Left lung (tissue), 10 donors: Measurements from ENCODE around the gene MBTPS1. TPM values are rescaled to one million over a fixed set of nuclear protein-coding genes. Genes with fewer than 3 reads are reported as not detected.
A peak's percentile ranks its signal among the peaks of the same experiment; 100 is the strongest.

ENCODE experiments used
- ATAC-seq: fragments of 200-7000 bp; cut with Tn5 transposase; one replicate; pipeline ENCODE4 v1.9.1; 2020; ENCODE audit warnings: moderate library complexity
- DNase-seq, 4 donors: peaks; one replicate each; pipeline ENCODE4 v3.0.0-alpha.2; 2013 to 2020
- H3K27ac ChIP-seq, 2 donors: fragments of 200-600 bp; sonication (generic) in 1 of 2; one replicate each; pipeline versions ENCODE4 v1.5.0 to v1.8.0; 2020 to 2021
- H3K27me3 ChIP-seq, 2 donors: fragments of 200-600 bp; sonication (generic) in 1 of 2; one replicate each; pipeline versions ENCODE4 v1.5.0 to v1.8.0; 2020 to 2021
- H3K36me3 ChIP-seq, 2 donors: fragments of 200-600 bp; sonication (generic) in 1 of 2; one replicate each; pipeline versions ENCODE4 v1.5.0 to v1.8.0; 2020 to 2021
- H3K4me1 ChIP-seq, 2 donors: fragments of 200-600 bp; one replicate each; pipeline ENCODE4 v1.8.0; 2021
- H3K4me3 ChIP-seq, 2 donors: fragments of 200-600 bp; sonication (generic) in 1 of 2; one replicate each; pipeline versions ENCODE4 v1.5.0 to v1.8.0; 2020 to 2021; ENCODE audit warnings: mild to moderate bottlenecking in 1 of 2
- H3K9me3 ChIP-seq, 2 donors: fragments of 200-600 bp; sonication (generic) in 1 of 2; one replicate each; pipeline versions ENCODE4 v1.5.0 to v1.8.0; 2020 to 2021
- intact Hi-C, 2 donors: fragments of 100-400 bp; cut with DNase I; formaldehyde crosslinking; loops; one replicate each; pipeline versions ENCODE4 v1.11.2 to v1.14.2; 2022
- polyA plus RNA-seq, 6 donors: library from polyadenylated mRNA; unstranded; fragments of 120-200 nt; gene quantifications; one replicate each; pipeline ENCODE4 v1.2.1, GENCODE V29; 2013; ENCODE audit not compliant: insufficient read length in 6 of 6
- total RNA-seq, 2 donors: library from RNA; stranded (reverse); fragmentation: NEBNext Ultra II Directional; extraction: Animal tissue kit (Norgen Biotek cat#: 25700); gene quantifications; one replicate each; pipeline ENCODE4 v1.2.1, GENCODE V29; 2021
- TF ChIP-seq, protein P1 (sequence below), 2 donors: fragments of 200-600 bp; sonication (generic) in 1 of 2; IDR thresholded peaks; one replicate each; pipeline versions ENCODE4 v1.5.0 to v1.8.0; 2021; ENCODE audit warnings: antibody characterized with exemption in 2 of 2
- donor health status: DM: no; HTN: yes; CAD: no.
- donor health status: DM: no; HTN: no; CAD: no.

The MBTPS1 gene
- total and polyA plus RNA-seq, 8 donors: 86.4 to 121 (median 116) TPM

DNA sequence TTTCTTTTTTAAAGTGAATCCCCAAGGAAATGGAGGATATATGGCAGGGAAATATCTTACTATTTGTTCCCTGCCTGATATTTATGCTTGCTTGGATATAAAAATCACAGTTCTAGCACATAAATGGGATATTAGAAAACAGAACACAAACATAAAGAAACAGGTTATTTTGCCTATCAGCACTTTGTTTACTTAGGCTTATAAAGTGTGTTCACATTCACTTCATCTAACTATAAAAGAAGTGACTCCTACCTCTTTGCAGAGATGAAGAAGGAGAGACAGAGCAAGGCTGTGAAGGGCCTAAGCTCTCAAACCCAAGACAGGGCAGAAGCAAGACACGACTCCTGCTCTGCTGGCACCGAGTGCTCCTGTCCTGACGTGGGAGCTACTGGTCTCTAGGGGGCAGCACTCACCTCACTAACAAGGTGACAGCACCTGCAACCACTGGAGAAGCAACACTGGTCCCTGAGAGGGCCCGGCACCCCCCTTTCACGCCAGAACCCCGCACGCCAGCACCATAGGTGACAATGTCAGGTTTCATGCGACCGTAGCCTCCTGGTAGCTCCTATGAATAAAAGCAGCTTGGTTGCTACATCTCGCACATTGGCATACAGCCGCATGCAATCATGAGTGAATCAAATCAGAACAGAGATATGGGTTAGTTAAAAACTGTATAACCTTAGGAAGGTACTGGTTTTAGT is 32.0 kb downstream of the MBTPS1 start:
- DNase-seq: peak; percentile 35 to 79 (median 64)
- intact Hi-C loops: no loop called here

DNA sequence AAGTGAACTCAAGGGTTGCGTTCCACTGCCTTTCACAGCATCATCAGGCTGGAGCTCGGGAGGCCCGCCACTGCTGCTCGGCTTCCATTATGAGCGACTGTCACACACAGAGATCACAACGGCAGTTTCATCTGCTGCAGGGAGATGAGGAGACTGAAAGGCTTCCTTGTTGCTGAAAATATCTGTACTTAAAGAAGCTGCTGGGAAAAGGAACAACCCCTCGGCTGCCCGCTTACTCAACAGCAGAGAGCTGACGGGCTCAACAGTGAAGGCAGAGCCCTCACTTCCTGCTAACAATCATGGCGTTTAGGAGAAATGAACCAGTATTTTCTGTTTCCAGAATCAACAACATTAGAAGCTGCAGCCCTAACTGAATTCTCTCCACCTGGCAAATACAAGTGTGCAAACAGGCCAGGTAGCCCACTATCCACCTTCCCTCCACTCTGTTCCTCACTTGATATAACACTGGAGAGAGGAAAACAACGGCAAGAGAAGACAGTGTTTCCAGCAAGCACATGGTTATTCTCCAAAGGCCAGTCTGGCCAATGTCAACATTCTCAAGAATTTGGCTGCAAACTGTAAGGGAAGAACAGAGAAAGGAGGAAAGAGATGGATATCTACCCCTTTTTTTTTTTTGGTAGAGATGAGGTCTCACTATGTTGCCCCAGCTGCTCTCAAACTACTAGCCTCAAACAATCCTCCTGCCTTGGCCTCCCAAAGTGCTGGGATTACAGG is 33.7 kb downstream of the MBTPS1 start:
- intact Hi-C loops: no loop called here
- no peak overlapping the region for H3K4me3 ChIP-seq
- peaks cover 0 to 40% of the 10 kb centered on the region in 2 donors for H3K4me1 ChIP-seq
- peak overlapping the region in 1 of 2 donors; percentile 72 for H3K27ac ChIP-seq
- DNase-seq (no peak), ATAC-seq (no peak)
- peaks cover 0 to 84% of the 10 kb centered on the region in 2 donors for H3K36me3 ChIP-seq
- no peaks in the 10 kb centered on the region for H3K27me3 ChIP-seq
- H3K9me3 ChIP-seq: no peaks in the 10 kb centered on the region
- TF ChIP-seq, protein P1, sequence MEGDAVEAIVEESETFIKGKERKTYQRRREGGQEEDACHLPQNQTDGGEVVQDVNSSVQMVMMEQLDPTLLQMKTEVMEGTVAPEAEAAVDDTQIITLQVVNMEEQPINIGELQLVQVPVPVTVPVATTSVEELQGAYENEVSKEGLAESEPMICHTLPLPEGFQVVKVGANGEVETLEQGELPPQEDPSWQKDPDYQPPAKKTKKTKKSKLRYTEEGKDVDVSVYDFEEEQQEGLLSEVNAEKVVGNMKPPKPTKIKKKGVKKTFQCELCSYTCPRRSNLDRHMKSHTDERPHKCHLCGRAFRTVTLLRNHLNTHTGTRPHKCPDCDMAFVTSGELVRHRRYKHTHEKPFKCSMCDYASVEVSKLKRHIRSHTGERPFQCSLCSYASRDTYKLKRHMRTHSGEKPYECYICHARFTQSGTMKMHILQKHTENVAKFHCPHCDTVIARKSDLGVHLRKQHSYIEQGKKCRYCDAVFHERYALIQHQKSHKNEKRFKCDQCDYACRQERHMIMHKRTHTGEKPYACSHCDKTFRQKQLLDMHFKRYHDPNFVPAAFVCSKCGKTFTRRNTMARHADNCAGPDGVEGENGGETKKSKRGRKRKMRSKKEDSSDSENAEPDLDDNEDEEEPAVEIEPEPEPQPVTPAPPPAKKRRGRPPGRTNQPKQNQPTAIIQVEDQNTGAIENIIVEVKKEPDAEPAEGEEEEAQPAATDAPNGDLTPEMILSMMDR (IDR thresholded peaks at IDR 0.05): no peak

More for the DNA sequence above, 32.0 kb downstream of the MBTPS1 start:
- H3K4me1 ChIP-seq: peaks cover 0 to 51% of the 10 kb centered on the region in 2 donors
- TF ChIP-seq, protein P1 (IDR thresholded peaks at IDR 0.05): peak; percentile 39 to 71
- no peaks in the 10 kb centered on the region for H3K9me3 ChIP-seq
- peak; percentile 94 for ATAC-seq
- H3K4me3 ChIP-seq: no peak overlapping the region
- H3K27me3 ChIP-seq: no peaks in the 10 kb centered on the region
- no peak overlapping the region for H3K27ac ChIP-seq
- peaks cover 0 to 87% of the 10 kb centered on the region in 2 donors for H3K36me3 ChIP-seq

DNA sequence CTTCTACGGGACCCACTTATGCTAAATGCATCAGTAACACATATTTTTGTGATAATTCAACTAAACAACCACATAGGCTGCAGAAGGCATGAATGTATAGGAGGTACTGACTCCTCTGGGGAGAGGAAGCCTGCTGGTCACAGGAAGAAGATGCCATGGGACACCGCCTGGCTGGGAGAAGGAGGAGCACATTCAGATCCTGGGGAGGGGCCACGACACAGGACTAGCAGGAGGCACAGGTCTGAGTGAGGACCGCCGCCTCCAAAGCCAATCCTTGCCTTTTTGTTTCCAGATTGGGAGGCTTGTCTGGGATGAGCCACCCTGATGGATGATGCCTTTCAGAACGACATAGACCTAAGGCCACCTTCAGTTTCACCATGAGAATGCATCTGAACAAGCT is 34.6 kb downstream of the MBTPS1 start:
- H3K9me3 ChIP-seq: no peaks in the 10 kb centered on the region
- H3K4me3 ChIP-seq: no peak overlapping the region
- TF ChIP-seq, protein P1 (IDR thresholded peaks at IDR 0.05): no peak
- peaks cover 0 to 75% of the 10 kb centered on the region in 2 donors for H3K36me3 ChIP-seq
- no peaks in the 10 kb centered on the region for H3K27me3 ChIP-seq
- no peak overlapping the region for H3K27ac ChIP-seq
- intact Hi-C loops: no loop called here
- peaks cover 0 to 32% of the 10 kb centered on the region in 2 donors for H3K4me1 ChIP-seq
- DNase-seq (no peak), ATAC-seq (no peak)

DNA sequence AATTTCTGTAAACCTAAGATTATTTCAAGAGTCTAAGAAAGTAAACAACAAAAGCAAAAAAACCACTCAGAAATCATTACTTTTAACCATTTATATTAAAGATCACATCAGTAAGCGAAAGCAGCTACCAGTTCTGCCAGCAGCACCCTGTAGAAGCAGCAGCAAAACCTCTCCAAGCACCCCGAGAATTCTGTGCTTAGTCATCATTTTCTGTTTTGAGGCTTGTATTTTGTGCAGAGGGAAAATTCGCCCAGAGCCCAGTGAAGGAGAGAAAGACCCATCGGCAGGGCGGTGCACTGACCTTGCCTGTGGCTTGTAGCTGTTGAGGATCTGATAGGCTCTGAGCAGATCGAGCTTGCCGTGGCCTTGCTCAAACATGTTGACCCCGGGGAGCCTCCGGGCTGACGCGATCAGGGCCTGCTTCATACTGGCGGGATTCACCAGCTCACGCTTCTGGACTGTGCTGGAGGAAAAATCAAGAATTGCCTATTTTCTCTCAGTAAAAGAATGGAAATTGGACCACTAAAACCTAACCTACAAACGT is 35.2 kb downstream of the MBTPS1 start:
- TF ChIP-seq, protein P1 (IDR thresholded peaks at IDR 0.05): no peak
- Histone ChIP-seq H3K27me3 (no peaks in the 10 kb centered on the region), H3K9me3 (no peaks in the 10 kb centered on the region), H3K27ac (no peak overlapping the region), H3K4me1 (peaks cover 0 to 31% of the 10 kb centered on the region in 2 donors), H3K4me3 (no peak overlapping the region), H3K36me3 (peaks cover 0 to 75% of the 10 kb centered on the region in 2 donors)
- ATAC-seq (no peak), DNase-seq (no peak)
- intact Hi-C loops: no loop called here

DNA sequence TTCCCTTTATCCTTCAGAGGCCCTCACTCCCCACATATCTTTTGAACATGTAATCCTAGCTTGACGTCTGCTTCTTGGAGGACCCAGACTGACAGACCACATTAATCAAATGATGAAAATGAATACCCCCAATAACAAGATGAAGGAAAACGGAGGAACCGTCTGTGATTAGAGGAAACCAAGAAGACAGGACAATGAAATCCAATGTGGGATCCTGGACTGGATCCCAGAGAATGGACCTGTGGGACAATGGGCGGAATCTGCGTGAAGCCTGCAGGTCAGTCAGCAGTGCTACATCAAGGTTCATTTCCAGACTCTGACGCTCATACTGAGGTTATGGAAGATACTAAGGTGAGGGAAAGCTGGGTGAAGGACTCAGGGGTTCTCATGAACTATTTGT is 35.9 kb downstream of the MBTPS1 start:
- Histone ChIP-seq H3K9me3 (no peaks in the 10 kb centered on the region), H3K36me3 (peaks cover 0 to 72% of the 10 kb centered on the region in 2 donors), H3K4me1 (peaks cover 0 to 24% of the 10 kb centered on the region in 2 donors), H3K27ac (no peak overlapping the region), H3K4me3 (no peak overlapping the region), H3K27me3 (no peaks in the 10 kb centered on the region)
- DNase-seq (no peak), ATAC-seq (no peak)
- TF ChIP-seq, protein P1 (IDR thresholded peaks at IDR 0.05): no peak
- intact Hi-C loops: no loop called here
